Gastrocnemius medialis (tissue), 4 donors: ENCODE data around the gene SEC31B. TPM values are rescaled to one million over a fixed set of nuclear protein-coding genes. Genes with fewer than 3 reads are reported as not detected.

ENCODE experiments used
- ATAC-seq, 2 donors: fragments of 150-250 bp; one replicate each; pipeline ENCODE4 v1.9.1; 2016
- DNase-seq, 2 donors: peaks; one replicate each; pipeline ENCODE4 v3.0.0-alpha.2; 2019
- H3K27ac ChIP-seq, 4 donors: fragments of 200-600 bp; sonication (generic); 1 replicate in 1 of 4; 2 replicates in 3 of 4; pipeline ENCODE4 v1.5.1; 2016 to 2018; ENCODE audit warnings: mild to moderate bottlenecking in 2 of 4, moderate library complexity in 1 of 4
- H3K27me3 ChIP-seq, 3 donors: fragments of 200-600 bp; sonication (generic) in 2 of 3; 1 replicate in 1 of 3; 2 replicates in 2 of 3; pipeline versions ENCODE4 v1.5.1 to v1.6.0; 2016 to 2019; ENCODE audit warnings: mild to moderate bottlenecking in 1 of 3, moderate library complexity in 1 of 3
- H3K36me3 ChIP-seq, 2 donors: fragments of 200-600 bp; sonication (generic) in 1 of 2; one replicate each; pipeline ENCODE4 v1.5.1; 2017 to 2018
- H3K4me1 ChIP-seq, 2 donors: fragments of 200-600 bp; sonication (generic) in 1 of 2; one replicate each; pipeline ENCODE4 v1.5.1; 2016 to 2017; ENCODE audit warnings: mild to moderate bottlenecking in 2 of 2
- H3K4me3 ChIP-seq, 4 donors: fragments of 200-600 bp; sonication (generic) in 3 of 4; 1 replicate in 1 of 4; 2 replicates in 3 of 4; pipeline ENCODE4 v1.5.1; 2016 to 2019; ENCODE audit warnings: mild to moderate bottlenecking in 2 of 4
- H3K9me3 ChIP-seq, 3 donors: fragments of 200-600 bp; sonication (generic) in 2 of 3; 1 replicate in 1 of 3; 2 replicates in 2 of 3; pipeline ENCODE4 v1.5.1; 2016 to 2019
- CTCF ChIP-seq, 5 experiments: fragments of 450-650 bp in 3 of 5; fragments of 200-600 bp in 2 of 5; sonication (generic) in 2 of 5; IDR thresholded peaks in 4 of 5; conservative IDR thresholded peaks in 1 of 5; 1 replicate in 4 of 5; 2 replicates in 1 of 5; pipeline ENCODE4 v1.5.1; 2016 to 2019; ENCODE audit warnings: antibody characterized with exemption in 5 of 5, mild to moderate bottlenecking in 3 of 5, moderate library complexity in 3 of 5
- POLR2A ChIP-seq, 2 donors: fragments of 450-650 bp; IDR thresholded peaks; one replicate each; pipeline ENCODE4 v1.6.1; 2017; ENCODE audit warnings: antibody characterized with exemption in 2 of 2, mild to moderate bottlenecking in 2 of 2, moderate library complexity in 2 of 2
- in situ Hi-C, 4 donors: fragments of 200-750 bp; cut with MboI; loops; one replicate each; pipeline versions ENCODE4 v1.15.0 to v1.8.0; 2017; ENCODE audit warnings: low sequenced_read_pairs in 4 of 4
- intact Hi-C: fragments of 100-400 bp; cut with DNase I; formaldehyde crosslinking; loops from one replicate; pipeline ENCODE4 v1.15.1; 2023; ENCODE audit warnings: low total_unique reads
- total RNA-seq, 4 donors: library from RNA; depleted of rRNA; stranded (reverse); fragments of >200 nt; gene quantifications; one replicate each; pipeline versions ENCODE4 v1.1.0 to v1.2.3, GENCODE V29; 2016

Gene SEC31B
- total RNA-seq, 4 donors from 2014 or later: 1.7 to 3.8 (median 2.1) TPM

- no peak overlapping the region for H3K4me3 ChIP-seq
- ATAC-seq (no peak), DNase-seq (no peak)
- no peak for TF ChIP-seq POLR2A (IDR thresholded peaks at IDR 0.05)
- H3K36me3 ChIP-seq: peaks cover 0 to 23% of the 10 kb centered on the region in 2 donors
- no peaks in the 10 kb centered on the region for H3K9me3 ChIP-seq
- no peak overlapping the region for H3K27ac ChIP-seq
- in situ Hi-C loops (loop anchor here in 1 of 4 donors (25.0 kb wide), 1 partner anchor 170 kb away; the partner anchor contains the start of genes PKD2L1 and SCD), intact Hi-C loops (no loop called here)
- no peaks in the 10 kb centered on the region for H3K4me1 ChIP-seq
- H3K27me3 ChIP-seq: no peaks in the 10 kb centered on the region
Observed at GRCh38 chr10:100507357-100507732, 12.3 kb downstream of the SEC31B start.

- in situ Hi-C loops: loop anchor here in 1 of 4 donors (25.0 kb wide), 1 partner anchor 169 kb away; the partner anchor contains the start of genes PKD2L1 and SCD
- H3K4me3 ChIP-seq: no peak overlapping the region
- DNase-seq (no peak), ATAC-seq (no peak)
- intact Hi-C loops: no loop called here
- H3K27me3 ChIP-seq: no peaks in the 10 kb centered on the region
- H3K4me1 ChIP-seq: no peaks in the 10 kb centered on the region
- TF ChIP-seq CTCF (IDR thresholded peaks at IDR 0.05 in 4 of 5, conservative IDR thresholded peaks at IDR 0.05 in 1 of 5) (no peak), POLR2A (IDR thresholded peaks at IDR 0.05) (no peak)
- H3K9me3 ChIP-seq: no peaks in the 10 kb centered on the region
- peaks cover 0 to 28% of the 10 kb centered on the region in 2 donors for H3K36me3 ChIP-seq
- H3K27ac ChIP-seq: no peak overlapping the region
Observed at GRCh38 chr10:100506596-100507356, 12.9 kb downstream of the SEC31B start.

- H3K4me1 ChIP-seq: no peaks in the 10 kb centered on the region
- TF ChIP-seq POLR2A (IDR thresholded peaks at IDR 0.05): no peak
- no peak for TF ChIP-seq CTCF (IDR thresholded peaks at IDR 0.05 in 4 of 5, conservative IDR thresholded peaks at IDR 0.05 in 1 of 5)
- in situ Hi-C loops: loop anchor here in 1 of 4 donors (25.0 kb wide), 1 partner anchor 168 kb away; the partner anchor contains the start of genes PKD2L1 and SCD
- DNase-seq (no peak), ATAC-seq (no peak)
- H3K36me3 ChIP-seq: peaks cover 0 to 36% of the 10 kb centered on the region in 2 donors
- H3K27me3 ChIP-seq: no peaks in the 10 kb centered on the region
- no peaks in the 10 kb centered on the region for H3K9me3 ChIP-seq
- no peak overlapping the region for H3K4me3 ChIP-seq
- intact Hi-C loops: no loop called here
- no peak overlapping the region for H3K27ac ChIP-seq
Observed at GRCh38 chr10:100505164-100505563, 14.5 kb downstream of the SEC31B start.

GRCh38 chr10:100504096-100504495 lies 15.6 kb downstream of the SEC31B start:
- no peak overlapping the region for H3K27ac ChIP-seq
- no peaks in the 10 kb centered on the region for H3K27me3 ChIP-seq
- TF ChIP-seq POLR2A (IDR thresholded peaks at IDR 0.05): no peak
- no peak for TF ChIP-seq CTCF (IDR thresholded peaks at IDR 0.05 in 4 of 5, conservative IDR thresholded peaks at IDR 0.05 in 1 of 5)
- DNase-seq (no peak), ATAC-seq (no peak)
- peaks cover 0 to 47% of the 10 kb centered on the region in 2 donors for H3K36me3 ChIP-seq
- intact Hi-C loops (no loop called here), in situ Hi-C loops (loop anchor here in 1 of 4 donors (25.0 kb wide), 1 partner anchor 167 kb away; the partner anchor contains the start of genes PKD2L1 and SCD)
- H3K4me3 ChIP-seq: no peak overlapping the region
- H3K4me1 ChIP-seq: no peaks in the 10 kb centered on the region
- H3K9me3 ChIP-seq: no peaks in the 10 kb centered on the region

- Histone ChIP-seq H3K27me3 (no peaks in the 10 kb centered on the region), H3K36me3 (peaks cover 0 to 57% of the 10 kb centered on the region in 2 donors), H3K4me3 (no peak overlapping the region), H3K27ac (no peak overlapping the region), H3K4me1 (no peaks in the 10 kb centered on the region), H3K9me3 (no peaks in the 10 kb centered on the region)
- no peak for DNase-seq
- ATAC-seq: no peak
- intact Hi-C loops: no loop called here
- in situ Hi-C loops: loop anchor here in 1 of 4 donors (25.0 kb wide), 1 partner anchor 166 kb away; the partner anchor contains the start of genes PKD2L1 and SCD
- TF ChIP-seq POLR2A (IDR thresholded peaks at IDR 0.05): no peak
- TF ChIP-seq CTCF (IDR thresholded peaks at IDR 0.05 in 4 of 5, conservative IDR thresholded peaks at IDR 0.05 in 1 of 5): no peak
Observed at GRCh38 chr10:100502926-100503494, 16.7 kb downstream of the SEC31B start.
